Jurkat, Clone E6-1 (cell line): ENCODE results near the gene TMPRSS3.

ENCODE experiments used
- DNase-seq: peaks from one replicate; pipeline ENCODE4 v3.0.0-alpha.2; 2011; ENCODE audit warnings: low read depth, low spot score
- H3K4me3 ChIP-seq: 2 replicates; pipeline ENCODE4 v1.5.1; 2011; ENCODE audit warnings: mild to moderate bottlenecking, low read length, control low read depth, moderate library complexity

TMPRSS3 gene

DNA sequence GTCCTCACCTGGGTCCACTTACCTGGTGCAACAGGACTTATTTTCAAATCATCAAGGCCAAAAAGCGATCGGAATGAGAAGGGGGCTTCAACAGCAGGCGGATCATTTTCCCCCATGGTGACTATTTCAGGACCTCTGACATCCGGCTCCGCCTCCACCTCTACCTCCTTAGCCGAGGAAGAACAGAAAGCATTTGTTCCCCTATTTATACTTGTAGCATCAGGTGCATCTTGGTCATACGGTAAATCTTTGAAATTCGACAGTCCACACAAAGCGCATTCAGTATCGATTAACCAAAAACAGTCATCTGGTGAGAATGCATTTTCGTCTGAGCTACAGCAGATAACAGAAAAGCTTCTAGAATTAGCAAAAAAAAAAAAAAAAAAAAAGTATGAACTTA lies 550 bp downstream of the TMPRSS3 start:
- H3K4me3 ChIP-seq: no peak overlapping the region
- no peak for DNase-seq

DNA sequence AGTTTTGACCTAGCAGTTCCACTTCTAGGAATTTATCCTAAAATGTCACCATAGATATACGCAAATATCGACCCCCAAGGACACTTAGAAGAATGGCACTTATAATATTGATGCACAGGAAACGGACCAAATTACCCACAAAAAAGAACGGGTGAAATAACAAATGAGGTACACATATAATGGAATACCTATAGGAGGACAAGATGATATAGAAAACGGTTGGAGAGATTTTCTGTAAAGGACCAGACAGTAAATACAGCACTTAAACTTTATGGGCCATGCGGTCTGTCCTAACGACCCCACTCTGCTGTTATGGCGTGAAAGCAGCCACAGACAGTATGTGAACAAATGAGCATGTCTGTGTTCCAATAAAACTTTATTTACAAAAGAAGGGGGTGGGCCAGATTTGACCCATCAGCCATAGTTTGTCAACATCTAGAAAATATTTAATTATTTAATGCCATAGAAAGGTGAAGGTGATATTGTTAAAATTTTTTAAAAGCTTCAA lies 2.4 kb downstream of the TMPRSS3 start:
- H3K4me3 ChIP-seq: no peak overlapping the region
- DNase-seq: no peak

DNA sequence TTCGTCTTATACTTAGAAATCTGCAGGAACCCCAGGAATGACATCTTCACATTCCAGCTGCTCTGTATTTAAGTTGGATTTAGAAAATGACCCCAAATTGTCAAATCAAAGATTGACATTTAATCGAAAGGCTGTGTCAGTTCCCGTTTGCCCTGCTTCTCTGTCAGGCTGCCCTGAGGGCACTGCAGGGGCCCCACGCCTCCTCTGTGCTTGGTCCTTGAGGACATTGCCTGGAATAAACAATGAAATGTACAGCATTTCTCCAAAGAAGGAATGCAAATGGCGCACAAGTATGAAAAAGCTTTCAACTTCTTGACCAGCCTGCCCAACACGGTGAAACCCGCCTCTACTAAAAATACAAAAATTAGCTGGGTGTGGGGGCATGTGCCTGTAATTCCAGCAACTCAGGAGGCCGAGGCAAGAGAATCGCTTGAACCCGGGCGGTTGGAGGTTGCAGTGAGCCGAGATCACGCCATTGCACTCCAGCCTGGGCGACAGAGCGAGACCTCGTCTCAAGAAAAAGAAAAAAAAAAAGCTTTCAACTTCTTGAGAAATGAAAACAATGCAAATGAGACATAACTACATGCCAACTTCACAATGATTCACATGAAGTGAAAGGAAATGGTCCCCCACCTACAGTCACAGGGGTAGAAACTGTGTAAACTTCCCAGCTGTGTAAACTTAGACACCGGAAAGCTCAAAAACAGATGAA lies 3.0 kb downstream of the TMPRSS3 start:
- DNase-seq: no peak

DNA sequence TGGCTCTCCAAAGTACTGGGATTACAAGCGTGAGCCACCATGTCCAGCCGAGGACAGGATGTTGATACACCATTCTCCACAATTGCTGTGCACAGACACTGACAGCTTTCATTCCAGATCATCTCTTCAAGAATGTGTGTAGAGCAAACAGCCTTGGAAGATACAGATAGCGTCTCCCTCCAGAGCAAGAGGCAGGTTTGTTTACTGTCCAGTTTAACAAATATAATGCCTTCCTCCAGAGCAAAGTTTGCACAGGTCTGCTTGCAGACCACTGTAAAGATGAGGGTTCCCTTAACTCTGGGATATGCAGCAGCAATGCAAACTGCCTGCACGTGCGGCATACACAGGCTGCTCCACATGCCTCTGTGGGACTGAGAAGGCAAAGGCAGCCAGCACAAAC lies 4.6 kb downstream of the TMPRSS3 start:
- no peak for DNase-seq
- H3K4me3 ChIP-seq: no peak overlapping the region

More for the DNA sequence above, 3.0 kb downstream of the TMPRSS3 start:
- no peak overlapping the region for H3K4me3 ChIP-seq

DNA sequence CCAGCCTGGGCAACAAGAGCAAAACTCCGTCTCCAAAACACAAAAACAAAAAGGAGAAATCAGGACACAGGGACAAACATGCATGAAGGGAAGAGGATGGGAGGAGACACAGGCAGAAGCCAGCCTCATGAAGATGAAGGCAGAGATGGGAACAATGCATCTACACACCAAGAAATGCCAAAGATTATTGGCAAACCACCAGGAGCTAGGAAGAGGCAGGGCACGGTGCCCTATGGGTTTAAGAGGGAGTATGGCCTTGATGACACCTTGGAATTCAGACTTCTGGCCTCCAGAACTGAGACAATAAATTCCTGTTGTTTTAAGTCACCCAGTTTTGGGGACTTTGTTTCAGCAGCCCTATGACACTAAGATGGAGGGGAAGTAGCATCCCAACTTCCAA lies 5.2 kb downstream of the TMPRSS3 start:
- DNase-seq: no peak

DNA sequence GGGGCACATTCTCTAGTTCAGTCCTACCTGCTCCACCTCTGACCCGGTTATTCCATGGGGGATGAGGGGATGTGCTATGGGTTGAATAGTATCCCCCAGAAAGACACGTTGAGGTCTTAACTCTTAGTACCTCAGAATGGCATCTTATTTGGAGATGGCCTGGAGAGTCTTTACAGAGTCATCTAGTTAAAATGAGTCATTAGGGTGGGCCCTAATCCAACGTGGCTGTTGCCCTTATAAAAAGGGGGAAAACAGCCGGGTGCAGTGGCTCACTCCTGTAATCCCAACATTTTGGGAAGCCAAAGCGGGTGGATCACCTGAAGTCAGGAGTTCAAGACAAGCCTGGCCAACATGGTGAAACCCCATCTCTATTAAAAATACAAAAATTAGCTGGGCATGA lies 5.7 kb downstream of the TMPRSS3 start:
- no peak for DNase-seq
- no peak overlapping the region for H3K4me3 ChIP-seq

More for the DNA sequence above, 5.2 kb downstream of the TMPRSS3 start:
- no peak overlapping the region for H3K4me3 ChIP-seq

DNA sequence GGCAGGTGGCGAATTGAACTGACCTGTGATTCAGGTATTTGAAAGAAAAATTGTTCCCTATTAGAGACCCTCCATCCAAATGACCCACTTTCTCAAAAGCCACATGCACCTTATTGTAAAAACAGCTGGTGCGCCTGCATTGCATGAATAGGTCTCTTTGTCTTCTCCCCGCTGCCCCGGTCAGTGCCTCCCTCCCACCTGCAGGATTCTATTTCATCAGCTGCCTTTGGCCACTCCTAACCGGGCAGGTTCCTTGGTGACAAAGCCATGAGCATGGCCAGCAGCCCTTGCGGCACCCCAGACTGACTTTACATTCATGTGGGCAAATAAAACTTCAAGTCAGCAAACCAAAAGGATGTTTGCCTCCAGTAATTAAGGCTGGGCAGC lies 6.4 kb downstream of the TMPRSS3 start:
- no peak overlapping the region for H3K4me3 ChIP-seq
- DNase-seq: no peak

DNA sequence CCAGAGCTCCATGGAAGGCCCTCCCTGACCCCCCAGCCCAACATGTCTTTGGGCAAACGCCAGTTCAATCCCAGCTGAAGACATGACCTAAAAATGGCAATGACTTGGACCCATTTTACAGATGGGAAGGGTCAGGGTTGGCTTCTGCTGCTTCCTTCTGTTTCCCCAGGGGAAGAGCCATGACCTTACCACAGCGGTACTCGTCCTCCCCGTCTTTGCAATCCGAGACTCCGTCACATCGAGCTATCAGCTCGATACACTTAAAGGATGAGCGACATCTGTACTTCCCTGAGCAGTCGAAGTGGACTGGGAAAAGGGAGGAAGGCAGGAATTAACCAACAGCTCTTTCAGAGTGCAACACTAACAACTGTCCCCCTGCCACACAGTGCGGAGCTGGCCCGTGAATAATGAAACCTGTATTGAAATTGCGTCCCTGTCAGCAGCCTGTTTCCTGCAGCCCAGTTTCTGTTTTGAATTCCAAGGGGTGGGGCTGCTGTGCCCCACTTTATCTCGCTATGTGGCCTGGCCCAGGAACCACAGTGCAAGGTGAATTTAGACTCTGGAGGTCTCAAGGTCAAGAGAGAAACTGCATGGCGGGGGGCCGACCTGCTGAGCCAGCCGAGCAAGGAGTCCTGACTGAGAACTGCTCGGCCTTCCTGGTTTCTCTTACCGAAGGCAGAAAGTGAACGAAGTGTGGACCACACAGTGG lies 7.0 kb downstream of the TMPRSS3 start:
- H3K4me3 ChIP-seq: no peak overlapping the region
- no peak for DNase-seq

DNA sequence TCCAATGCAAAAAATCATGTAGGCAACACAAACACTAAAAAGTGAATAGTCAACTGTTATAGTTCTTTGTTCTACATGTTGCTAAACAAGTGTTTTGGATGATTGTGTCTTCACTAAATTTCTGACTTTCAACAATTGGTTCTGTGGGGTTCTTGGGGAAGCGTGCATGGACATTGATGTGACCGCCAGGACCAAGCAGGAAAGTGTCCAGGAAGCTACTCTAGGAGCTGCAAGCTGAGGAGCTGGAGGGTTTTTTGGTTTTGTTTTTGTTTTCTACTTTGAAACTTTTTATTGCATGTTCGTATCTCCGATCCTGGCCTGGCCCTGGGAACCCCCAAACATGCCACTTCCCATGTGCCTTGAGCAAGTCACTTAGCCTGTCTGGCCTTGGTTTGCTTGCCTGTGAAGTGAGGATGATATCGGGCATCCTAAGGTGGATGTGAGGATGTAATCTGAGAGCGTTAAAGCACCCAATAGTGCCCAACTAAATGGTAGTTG lies 8.0 kb downstream of the TMPRSS3 start:
- DNase-seq: no peak
- H3K4me3 ChIP-seq: no peak overlapping the region

DNA sequence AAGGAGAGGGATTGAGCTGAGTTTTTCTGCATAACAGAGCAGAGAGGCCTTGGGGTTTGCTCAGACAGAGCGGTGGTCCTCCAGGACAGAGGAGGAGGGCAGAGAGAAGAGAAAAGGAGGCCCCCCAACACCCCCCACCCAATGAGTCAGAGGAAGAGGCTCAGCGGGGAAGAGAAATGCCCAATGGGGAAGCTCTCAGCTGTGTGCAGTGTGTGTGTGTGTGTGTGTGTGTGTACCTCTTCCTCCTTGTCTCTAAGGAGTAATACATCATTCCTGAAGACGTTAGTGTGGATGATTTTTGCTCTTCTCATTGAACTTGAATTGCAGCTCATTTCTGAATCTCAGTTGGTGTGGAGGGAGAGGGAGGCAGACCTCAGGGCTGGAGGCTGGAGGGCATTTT lies 8.7 kb downstream of the TMPRSS3 start:
- no peak for DNase-seq
- no peak overlapping the region for H3K4me3 ChIP-seq

DNA sequence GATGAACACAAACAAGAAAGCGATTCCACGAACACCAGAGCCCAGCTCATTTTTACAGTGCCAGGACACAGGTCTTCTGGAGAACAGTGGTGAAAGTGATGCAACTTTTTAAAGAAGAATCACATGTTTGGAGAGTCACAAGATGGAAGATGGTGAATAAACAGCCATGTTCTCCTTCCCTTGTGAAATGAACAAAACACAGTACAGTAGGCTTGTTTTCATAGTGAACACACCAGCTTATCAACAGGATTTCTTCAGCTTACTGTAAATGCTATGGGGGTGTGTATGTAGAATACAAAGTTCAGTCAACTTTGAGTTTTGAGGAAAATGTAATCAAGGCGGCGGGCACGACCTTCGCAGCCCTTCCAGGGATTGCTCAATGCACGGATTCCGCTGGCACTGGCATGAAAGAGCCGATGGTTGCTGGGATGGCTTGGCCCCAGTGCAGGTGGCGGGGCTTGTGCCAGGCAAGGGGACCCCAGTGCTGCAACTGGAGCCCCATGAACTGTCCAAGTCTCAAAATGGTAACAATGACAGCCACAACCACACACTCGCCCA lies 9.7 kb downstream of the TMPRSS3 start:
- DNase-seq: no peak
- no peak overlapping the region for H3K4me3 ChIP-seq

DNA sequence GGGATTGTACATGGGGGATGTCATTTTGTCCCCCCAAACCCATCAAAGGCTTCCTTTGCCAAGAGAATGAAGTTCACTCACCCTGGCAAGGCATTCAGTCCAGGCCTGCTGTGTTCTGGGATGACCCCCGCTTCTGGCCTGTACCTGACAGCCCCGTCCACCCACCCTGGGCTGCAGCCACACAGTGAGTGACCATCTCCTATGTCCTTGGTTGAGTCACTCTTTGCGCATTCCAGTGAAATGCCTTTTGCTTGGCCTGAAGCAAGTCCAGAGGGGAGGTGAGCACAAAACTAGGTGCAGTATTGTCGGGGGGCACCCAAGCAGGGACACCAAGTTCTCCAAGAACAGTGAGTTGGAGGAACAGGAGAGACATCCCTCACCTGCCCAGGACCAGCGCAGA lies 10.2 kb downstream of the TMPRSS3 start:
- H3K4me3 ChIP-seq: no peak overlapping the region
- no peak for DNase-seq

DNA sequence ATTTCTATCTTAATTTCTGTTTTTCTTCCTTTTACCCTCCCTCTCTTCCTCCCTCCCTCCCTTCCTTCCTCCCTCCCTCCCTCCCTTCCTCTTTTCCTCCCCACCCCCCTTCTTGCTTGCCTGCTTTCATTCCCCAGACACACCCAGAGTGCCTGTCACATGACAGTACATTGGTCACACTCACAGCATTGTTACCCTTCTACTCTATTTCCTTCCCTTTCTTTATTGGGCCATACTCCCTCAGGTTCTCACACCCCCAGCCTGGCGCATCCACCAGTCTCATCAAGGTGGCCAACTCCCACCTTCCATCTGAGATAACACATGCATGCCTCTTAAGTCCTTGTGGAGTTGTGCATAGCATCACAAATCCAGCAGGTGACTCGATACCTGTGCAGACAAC lies 10.9 kb downstream of the TMPRSS3 start:
- no peak for DNase-seq
- no peak overlapping the region for H3K4me3 ChIP-seq

DNA sequence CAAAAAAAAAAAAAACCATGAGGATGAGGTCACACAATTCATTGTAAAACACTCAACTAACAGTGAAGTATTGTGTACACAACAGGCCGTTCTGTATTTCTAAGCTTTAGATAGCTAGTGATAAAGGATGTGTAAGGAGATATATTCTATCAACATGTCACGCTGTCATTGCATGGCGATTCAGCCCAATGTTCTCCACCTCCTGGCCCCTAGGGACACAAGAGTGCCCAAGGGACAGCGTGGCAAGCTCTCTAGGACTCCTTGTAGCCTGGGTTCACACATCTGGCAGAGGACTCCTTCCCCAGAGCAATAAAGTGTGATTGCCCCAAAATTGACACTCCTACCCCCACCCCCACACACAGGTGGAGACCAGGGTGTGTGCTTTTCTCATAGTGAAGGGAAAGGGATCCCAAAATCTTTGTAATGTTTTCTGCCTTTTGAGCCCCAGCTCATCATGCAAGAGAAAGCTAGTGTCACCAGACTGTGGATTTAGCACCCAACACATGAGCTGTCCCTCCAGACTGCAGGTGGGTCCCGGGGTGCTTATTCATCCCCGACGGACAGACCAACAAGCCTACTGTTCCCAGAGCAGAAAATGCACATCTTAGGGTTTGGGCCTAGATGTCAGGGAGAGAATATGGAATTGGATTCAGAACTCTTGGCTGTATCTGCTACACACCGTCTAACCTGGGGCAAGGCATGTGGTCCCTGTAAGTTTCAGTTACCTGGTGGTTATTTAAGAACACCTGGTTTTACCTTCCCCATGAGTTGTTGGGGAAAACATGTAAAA lies 11.5 kb downstream of the TMPRSS3 start:
- no peak for DNase-seq

DNA sequence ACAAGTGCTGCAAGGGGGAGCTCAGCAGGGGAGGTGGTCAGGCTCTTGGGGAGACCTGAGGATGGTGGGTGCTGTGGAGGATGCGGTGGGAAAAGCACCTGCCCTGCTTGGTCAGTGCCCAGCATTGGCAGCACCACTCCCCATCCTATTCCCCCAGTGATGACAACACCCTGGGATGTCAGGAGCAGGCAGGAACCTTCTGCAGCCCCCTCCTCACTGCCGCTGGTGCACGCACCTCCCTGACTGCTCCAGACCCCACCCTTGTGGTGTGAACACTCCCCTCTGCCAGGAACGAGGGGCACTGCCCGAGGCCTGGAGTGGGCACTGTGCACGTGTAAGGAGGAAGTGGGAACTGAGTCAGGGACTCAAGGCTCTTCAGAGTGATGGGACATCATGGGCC lies 12.5 kb downstream of the TMPRSS3 start:
- no peak overlapping the region for H3K4me3 ChIP-seq
- DNase-seq: no peak

More for the DNA sequence above, 11.5 kb downstream of the TMPRSS3 start:
- no peak overlapping the region for H3K4me3 ChIP-seq

DNA sequence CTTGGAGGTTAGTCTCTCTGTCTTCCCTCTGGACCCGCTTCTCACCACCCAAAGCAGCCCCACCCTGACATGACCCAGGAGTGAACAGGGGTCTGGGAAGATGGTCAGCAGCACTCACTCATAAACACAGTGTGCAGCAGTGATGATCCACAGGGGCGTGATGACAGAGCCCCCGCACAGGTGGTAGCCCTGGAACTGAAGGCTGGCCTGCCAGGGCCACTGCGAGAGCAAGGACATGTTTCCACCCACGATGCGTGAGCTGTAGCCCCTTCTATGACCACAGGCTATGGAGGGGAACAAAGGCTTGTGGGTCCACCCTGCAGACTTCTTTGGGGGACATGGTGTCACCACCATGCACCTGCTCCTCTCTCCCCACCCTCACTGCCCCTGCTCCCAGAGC lies 12.9 kb downstream of the TMPRSS3 start:
- DNase-seq: no peak

DNA sequence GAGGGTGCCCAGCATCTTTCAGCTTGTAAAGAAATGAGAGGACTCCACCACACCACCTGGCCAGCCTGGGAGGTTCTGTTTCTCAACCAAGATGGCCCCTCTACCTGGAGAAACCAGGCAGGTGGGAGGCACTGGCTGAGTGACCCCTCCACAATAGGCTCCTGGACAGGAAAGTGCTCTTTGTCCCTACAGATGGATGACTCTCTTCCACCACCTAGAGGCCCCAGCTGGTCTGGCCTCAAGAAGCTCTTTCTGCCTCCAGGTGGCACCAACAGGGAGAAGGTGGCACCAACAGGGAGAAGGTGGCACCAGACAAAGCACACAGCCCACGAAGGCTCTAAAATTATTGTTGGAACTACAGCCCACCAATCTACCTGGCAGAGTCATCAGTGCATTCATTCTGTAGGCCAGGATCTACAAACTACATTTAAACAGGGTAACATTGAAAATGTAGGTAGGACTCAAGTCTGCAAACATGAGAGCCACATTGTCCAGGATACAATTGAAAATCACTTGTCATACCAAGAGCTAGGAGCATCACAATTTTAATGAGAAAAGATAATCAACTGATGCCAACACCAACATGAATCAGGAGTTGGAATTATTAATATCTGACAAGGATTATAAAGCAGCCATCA lies 14.4 kb downstream of the TMPRSS3 start:
- H3K4me3 ChIP-seq: no peak overlapping the region
- DNase-seq: peak; percentile 69

More for the DNA sequence above, 12.9 kb downstream of the TMPRSS3 start:
- no peak overlapping the region for H3K4me3 ChIP-seq

DNA sequence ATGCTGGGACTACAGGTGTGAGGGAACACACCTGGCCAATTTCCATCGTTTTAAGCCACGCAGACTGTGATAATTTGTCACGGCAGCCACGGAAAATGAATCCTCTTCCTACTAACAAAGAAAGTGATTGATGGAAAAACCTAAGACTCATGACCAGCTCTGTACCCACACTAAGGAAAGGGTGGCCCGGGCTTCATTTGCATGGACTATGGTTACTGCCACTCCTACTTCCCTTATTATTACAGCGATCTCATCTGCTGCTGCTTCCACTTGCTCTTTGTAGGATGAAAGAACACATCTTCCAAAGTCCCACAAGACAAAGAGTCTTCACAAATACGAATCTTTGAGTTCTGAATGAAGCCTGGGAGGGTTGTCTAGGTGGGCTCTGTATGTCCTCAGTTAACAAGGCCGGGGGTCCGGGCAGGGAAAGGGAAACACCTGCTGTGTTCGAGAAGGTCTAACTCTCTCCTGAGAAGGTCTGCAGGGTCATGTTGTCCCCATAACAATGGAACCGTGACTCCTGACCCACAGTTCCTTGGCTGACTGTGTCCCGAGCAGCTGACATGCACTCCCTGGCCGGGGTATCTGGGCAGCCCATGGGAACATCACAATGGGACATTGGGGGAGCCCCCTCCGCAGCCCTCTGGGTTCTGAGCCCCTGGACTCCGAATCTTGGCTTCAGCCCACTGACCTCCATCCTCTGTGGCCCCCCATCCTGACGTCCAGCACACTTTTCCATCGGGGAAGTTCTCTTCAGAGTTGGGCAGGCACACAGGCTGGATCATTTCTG lies 16.2 kb downstream of the TMPRSS3 start:
- DNase-seq: no peak
- H3K4me3 ChIP-seq: no peak overlapping the region
